Endothelial cell (in vitro differentiated cells): ENCODE results near the gene RBMS3. TPM values are rescaled to one million over a fixed set of nuclear protein-coding genes. Genes with fewer than 3 reads are reported as not detected.

Experiments
- DNase-seq: peaks from one replicate; pipeline ENCODE4 v3.0.0; 2021; ENCODE audit warnings: low spot score
- H3K27ac Mint-ChIP-seq: one replicate; pipeline ENCODE4 v1.8.0; 2021; ENCODE audit warnings: mixed read lengths, inconsistent platforms; ENCODE audit not compliant: unreplicated experiment
- H3K27me3 Mint-ChIP-seq: one replicate; pipeline ENCODE4 v1.8.0; 2021; ENCODE audit warnings: mild to moderate bottlenecking, moderate library complexity, mixed read lengths, inconsistent platforms; ENCODE audit not compliant: unreplicated experiment
- H3K36me3 Mint-ChIP-seq: one replicate; pipeline ENCODE4 v1.8.0; 2021; ENCODE audit warnings: mild to moderate bottlenecking, low read depth, mixed read lengths, inconsistent platforms; ENCODE audit not compliant: unreplicated experiment
- H3K4me1 Mint-ChIP-seq: one replicate; pipeline ENCODE4 v1.8.0; 2021; ENCODE audit warnings: mild to moderate bottlenecking, mixed read lengths, inconsistent platforms; ENCODE audit not compliant: unreplicated experiment
- H3K4me3 Mint-ChIP-seq: one replicate; pipeline ENCODE4 v1.8.0; 2021; ENCODE audit warnings: mild to moderate bottlenecking, mixed read lengths, inconsistent platforms; ENCODE audit not compliant: unreplicated experiment
- H3K9me3 Mint-ChIP-seq: one replicate; pipeline ENCODE4 v1.8.0; 2021; ENCODE audit warnings: mixed read lengths, inconsistent platforms; ENCODE audit not compliant: unreplicated experiment
- CTCF ChIP-seq: fragments of 200-600 bp; sonication (generic); IDR thresholded peaks from one replicate; pipeline ENCODE4 v1.5.0; 2021; ENCODE audit warnings: antibody characterized with exemption; ENCODE audit not compliant: unreplicated experiment
- total RNA-seq: library from RNA; stranded (reverse); fragmentation: NEBNext Ultra II Directional; extraction: Animal tissue kit (Norgen Biotek cat#: 25700); gene quantifications from one replicate; pipeline ENCODE4 v1.2.1, GENCODE V29; 2021; ENCODE audit not compliant: unreplicated experiment

The RBMS3 gene
- total RNA-seq, 1 donor from 2014 or later = 30.9 TPM

- no peak overlapping the region for H3K27ac Mint-ChIP-seq
- H3K9me3 Mint-ChIP-seq = no peaks in the 10 kb centered on the region
- H3K36me3 Mint-ChIP-seq = no peaks in the 10 kb centered on the region
- H3K4me3 Mint-ChIP-seq = no peak overlapping the region
- peaks cover 2% of the 10 kb centered on the region for H3K27me3 Mint-ChIP-seq
- TF ChIP-seq CTCF = no peak
- H3K4me1 Mint-ChIP-seq = peaks cover 32% of the 10 kb centered on the region
- no peak for DNase-seq
These were observed 231.8 kb downstream of the RBMS3 start for GRCh38 chr3:29512641-29513040.

DNA sequence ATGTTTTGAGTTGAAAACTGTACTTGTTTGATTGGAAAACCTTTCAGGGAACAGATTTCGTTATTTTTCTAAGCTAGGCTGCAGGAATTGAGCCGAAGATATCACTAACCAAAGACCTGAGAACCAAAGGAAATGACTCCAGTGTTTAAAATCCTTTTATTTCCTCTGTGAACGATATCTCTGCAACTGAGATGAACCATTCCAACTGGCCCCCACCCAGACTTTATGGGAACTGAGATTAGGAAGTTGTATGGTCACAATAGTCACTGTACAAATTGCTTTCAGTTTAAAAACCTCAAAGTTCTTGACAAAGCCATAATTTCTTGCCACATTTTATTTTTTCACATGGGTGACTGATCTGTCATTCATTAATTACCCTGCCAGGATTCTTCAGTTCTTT is 232.4 kb downstream of the RBMS3 start:
- Mint-ChIP-seq H3K36me3 (no peaks in the 10 kb centered on the region), H3K27ac (no peak overlapping the region), H3K4me1 (peaks cover 32% of the 10 kb centered on the region), H3K4me3 (no peak overlapping the region), H3K27me3 (peaks cover 2% of the 10 kb centered on the region), H3K9me3 (no peaks in the 10 kb centered on the region)
- DNase-seq = no peak
- TF ChIP-seq CTCF = no peak

GRCh38 chr3:29514170-29514569 is 233.3 kb downstream of the RBMS3 start:
- DNase-seq = no peak
- Mint-ChIP-seq H3K4me1 (peaks cover 32% of the 10 kb centered on the region), H3K4me3 (no peak overlapping the region), H3K9me3 (no peaks in the 10 kb centered on the region), H3K36me3 (no peaks in the 10 kb centered on the region), H3K27ac (no peak overlapping the region), H3K27me3 (peaks cover 2% of the 10 kb centered on the region)
- TF ChIP-seq CTCF = no peak

- no peaks in the 10 kb centered on the region for H3K9me3 Mint-ChIP-seq
- TF ChIP-seq CTCF = no peak
- no peak for DNase-seq
- no peaks in the 10 kb centered on the region for H3K27me3 Mint-ChIP-seq
- H3K36me3 Mint-ChIP-seq = no peaks in the 10 kb centered on the region
- H3K4me3 Mint-ChIP-seq = no peak overlapping the region
- H3K27ac Mint-ChIP-seq = no peak overlapping the region
- peaks cover 32% of the 10 kb centered on the region for H3K4me1 Mint-ChIP-seq
These were observed 234.0 kb downstream of the RBMS3 start for GRCh38 chr3:29514912-29515311.

- Mint-ChIP-seq H3K4me1 (peaks cover 32% of the 10 kb centered on the region), H3K36me3 (no peaks in the 10 kb centered on the region), H3K4me3 (no peak overlapping the region), H3K9me3 (no peaks in the 10 kb centered on the region), H3K27ac (no peak overlapping the region), H3K27me3 (no peaks in the 10 kb centered on the region)
- no peak for TF ChIP-seq CTCF
- no peak for DNase-seq
These were observed 234.6 kb downstream of the RBMS3 start for GRCh38 chr3:29515451-29515850.
